DND-41 (cell line): ENCODE results near the gene PFDN1.

ENCODE experiments used
- EZH2 ChIP-seq: IDR thresholded peaks from 3 replicates; pipeline ENCODE4 v1.6.1; 2012; ENCODE audit warnings: borderline replicate concordance, low read depth, mild to moderate bottlenecking, moderate library complexity, low read length, inconsistent platforms; ENCODE audit not compliant: severe bottlenecking
- TF ChIP-seq, protein P1 (sequence below): IDR thresholded peaks from 2 replicates; pipeline ENCODE4 v1.5.1; 2012; ENCODE audit warnings: borderline replicate concordance, low read length, moderate library complexity, mild to moderate bottlenecking; ENCODE audit not compliant: poor library complexity, severe bottlenecking; ENCODE audit errors: extremely low read depth

DNA sequence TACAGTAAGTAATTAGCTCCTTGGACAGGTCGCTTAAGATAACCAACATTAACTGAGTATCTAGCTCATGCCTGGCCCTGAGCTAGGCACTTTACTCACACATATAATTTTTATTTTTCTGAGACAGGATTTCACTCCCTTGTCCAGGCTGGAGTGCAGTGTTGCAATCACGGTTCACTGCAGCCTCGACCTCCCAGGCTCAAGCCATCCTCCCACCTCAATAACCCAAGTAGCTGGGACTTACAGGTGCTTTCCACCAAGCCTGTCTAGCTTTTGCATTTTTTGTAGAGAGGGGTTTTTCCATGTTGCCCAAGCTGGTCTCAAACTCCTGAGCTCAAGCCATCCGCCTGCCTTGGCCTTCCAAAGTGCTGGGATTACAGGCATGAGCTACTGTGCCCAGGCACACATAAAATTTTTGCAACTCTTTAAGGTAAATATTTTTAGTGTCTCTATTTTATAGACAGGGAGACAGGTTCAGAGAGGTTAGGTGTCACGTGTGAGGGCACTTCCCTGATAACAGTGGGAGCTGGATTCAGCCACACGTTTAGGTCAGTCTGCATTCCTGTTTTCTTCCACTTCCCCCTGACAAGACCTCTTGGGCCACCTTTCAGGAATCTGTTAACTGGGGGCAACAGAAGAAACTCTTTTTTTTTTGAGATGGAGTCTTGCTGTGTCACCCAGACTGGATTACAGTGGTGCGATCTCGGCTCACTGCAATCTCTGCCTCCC lies 25.3 kb upstream of the PFDN1 start:
- TF ChIP-seq, protein P1, sequence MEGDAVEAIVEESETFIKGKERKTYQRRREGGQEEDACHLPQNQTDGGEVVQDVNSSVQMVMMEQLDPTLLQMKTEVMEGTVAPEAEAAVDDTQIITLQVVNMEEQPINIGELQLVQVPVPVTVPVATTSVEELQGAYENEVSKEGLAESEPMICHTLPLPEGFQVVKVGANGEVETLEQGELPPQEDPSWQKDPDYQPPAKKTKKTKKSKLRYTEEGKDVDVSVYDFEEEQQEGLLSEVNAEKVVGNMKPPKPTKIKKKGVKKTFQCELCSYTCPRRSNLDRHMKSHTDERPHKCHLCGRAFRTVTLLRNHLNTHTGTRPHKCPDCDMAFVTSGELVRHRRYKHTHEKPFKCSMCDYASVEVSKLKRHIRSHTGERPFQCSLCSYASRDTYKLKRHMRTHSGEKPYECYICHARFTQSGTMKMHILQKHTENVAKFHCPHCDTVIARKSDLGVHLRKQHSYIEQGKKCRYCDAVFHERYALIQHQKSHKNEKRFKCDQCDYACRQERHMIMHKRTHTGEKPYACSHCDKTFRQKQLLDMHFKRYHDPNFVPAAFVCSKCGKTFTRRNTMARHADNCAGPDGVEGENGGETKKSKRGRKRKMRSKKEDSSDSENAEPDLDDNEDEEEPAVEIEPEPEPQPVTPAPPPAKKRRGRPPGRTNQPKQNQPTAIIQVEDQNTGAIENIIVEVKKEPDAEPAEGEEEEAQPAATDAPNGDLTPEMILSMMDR, result no peak
- TF ChIP-seq EZH2, result no peak
